NCI-H1694 (cell line): ENCODE data around the gene PLEKHA5.
"Not testable (repeated sequence)": the region's sequence is repeated elsewhere in the genome, so short reads cannot be mapped to it uniquely, and the experiment has no call there.

ENCODE experiments used
- DNase-seq: peaks from one replicate; lab custom pipeline; 2025; lab: John Stamatoyannopoulos, UW

PLEKHA5 gene, protein sequence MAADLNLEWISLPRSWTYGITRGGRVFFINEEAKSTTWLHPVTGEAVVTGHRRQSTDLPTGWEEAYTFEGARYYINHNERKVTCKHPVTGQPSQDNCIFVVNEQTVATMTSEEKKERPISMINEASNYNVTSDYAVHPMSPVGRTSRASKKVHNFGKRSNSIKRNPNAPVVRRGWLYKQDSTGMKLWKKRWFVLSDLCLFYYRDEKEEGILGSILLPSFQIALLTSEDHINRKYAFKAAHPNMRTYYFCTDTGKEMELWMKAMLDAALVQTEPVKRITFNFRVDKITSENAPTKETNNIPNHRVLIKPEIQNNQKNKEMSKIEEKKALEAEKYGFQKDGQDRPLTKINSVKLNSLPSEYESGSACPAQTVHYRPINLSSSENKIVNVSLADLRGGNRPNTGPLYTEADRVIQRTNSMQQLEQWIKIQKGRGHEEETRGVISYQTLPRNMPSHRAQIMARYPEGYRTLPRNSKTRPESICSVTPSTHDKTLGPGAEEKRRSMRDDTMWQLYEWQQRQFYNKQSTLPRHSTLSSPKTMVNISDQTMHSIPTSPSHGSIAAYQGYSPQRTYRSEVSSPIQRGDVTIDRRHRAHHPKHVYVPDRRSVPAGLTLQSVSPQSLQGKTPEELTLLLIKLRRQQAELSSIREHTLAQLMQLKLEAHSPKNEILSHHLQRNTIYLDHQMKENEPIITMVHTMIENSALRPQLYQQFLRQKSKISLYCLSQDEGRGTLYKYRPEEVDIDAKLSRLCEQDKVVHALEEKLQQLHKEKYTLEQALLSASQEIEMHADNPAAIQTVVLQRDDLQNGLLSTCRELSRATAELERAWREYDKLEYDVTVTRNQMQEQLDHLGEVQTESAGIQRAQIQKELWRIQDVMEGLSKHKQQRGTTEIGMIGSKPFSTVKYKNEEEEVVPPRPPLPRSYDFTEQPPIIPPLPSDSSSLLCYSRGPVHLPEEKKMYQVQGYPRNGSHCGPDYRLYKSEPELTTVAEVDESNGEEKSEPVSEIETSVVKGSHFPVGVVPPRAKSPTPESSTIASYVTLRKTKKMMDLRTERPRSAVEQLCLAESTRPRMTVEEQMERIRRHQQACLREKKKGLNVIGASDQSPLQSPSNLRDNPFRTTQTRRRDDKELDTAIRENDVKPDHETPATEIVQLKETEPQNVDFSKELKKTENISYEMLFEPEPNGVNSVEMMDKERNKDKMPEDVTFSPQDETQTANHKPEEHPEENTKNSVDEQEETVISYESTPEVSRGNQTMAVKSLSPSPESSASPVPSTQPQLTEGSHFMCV

DNA sequence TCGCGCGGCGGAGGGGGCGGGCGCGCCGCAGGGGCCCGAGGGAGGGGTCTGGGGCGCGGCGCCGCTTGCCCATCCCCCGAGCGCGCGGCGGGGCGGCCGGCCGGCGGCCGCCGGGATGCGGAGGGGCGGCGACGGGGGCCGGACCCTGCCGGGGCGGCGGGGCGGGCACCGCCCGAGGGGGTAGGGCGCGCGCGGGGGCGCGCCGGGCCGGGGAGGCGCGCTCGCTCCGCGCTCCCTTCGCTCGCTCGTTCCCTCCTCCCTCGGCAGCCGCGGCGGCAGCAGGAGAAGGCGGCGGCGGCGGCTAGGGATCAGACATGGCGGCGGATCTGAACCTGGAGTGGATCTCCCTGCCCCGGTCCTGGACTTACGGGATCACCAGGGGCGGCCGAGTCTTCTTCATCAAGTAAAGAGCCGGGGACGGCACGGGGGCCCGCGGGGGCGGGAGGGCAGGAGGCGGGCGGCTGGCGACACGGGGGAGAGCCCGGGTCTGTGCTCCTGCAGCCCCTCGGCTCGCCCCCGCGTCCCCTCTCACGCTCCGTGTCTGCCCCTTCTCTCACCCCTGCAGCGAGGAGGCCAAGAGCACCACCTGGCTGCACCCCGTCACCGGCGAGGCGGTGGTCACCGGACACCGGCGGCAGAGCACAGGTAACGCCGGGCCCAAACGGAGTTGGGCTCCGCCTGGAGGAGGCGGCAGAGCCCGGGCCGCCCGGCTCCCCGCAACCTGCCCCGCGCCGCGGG lies at the start of gene PLEKHA5:
Gene PLEKHA5 (plus strand): TSS at position 248 of the 738 bp plus-strand sequence. CDS start 67 bp downstream, at position 315.
- peak; percentile 52 for DNase-seq

DNA sequence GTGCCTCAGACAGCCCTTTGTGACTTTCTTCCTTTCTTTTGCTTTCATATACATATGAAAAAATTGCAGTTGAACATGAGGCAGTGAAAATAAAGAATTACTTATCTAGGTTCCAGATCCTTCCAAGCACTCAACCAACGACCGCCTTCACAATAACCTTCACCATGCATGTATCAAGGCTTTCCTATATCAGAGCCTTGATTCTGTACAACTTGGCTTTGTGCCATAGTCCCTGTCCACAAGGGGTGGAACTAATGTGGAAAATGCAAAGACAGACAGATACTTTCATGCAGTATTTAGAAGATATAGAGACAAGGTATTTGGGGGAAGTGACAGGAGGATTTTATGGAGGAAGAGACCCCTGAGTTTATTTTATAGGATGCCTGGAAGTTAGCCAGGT lies 48.6 kb upstream of the PLEKHA5 start:
- DNase-seq, result no peak

DNA sequence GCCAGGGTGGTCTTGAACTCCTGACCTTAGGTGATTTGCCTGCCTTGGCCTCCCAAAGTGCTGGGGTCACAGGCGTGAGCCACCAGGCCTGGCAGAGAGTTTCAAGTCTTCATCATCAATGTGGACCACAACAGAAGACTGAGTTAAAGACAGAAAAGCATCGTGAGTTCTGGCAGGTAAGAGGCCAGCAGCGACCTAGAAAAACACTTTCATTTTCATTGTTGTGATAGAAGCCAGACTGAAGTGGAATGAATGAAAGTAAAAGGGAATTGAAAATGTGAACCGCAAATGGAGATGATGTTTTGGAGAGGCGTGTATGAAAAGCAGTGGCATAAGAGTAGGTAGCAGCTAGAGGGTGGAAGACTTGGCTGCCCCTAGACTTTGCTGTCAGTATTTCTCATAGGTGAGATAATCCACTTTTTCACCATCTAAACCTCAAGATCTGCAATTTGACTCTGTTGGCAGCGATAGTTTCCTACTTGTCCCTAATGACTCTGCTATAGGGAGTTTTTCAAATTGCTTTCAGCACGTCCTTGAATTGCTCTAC lies 47.1 kb upstream of the PLEKHA5 start:
- DNase-seq, result no peak

DNA sequence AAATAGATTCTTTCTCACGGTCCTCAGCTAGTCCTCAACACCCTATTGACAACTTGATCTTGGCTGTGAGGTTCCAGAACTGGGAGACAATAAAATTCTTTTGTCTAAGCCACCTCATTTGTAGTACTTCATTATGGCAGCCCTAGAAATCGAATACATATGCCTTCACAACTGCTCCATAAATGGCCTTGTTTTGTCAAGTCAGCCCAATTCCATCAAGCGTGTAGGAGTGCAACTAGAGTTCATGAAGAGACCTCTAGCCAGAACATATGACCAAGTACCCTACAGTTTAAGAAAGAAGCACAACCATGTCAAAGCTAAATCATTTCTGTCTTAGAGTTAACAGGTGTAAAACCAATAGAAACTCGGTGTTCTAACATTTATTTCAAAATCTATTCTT lies 45.0 kb upstream of the PLEKHA5 start:
- DNase-seq, result no peak

DNA sequence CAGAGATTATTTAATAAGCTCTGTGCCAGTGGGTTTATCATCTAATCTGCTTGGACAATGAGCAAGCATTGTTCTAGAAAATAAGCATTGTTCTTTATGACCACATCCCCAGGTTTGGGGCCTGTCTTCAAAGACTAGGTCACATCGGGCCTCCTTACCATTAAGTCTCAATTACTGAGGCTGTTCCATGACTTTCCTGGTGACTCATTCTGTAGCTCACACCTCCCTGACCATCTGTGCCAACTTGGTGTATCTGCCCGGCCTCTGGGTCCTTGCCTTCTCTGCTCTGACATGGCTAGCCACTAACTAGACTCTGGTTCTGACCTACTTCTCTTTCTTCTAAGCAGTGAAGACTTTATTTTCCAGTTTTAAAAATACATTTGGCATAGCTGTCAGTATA lies 44.4 kb upstream of the PLEKHA5 start:
- DNase-seq, result no peak

DNA sequence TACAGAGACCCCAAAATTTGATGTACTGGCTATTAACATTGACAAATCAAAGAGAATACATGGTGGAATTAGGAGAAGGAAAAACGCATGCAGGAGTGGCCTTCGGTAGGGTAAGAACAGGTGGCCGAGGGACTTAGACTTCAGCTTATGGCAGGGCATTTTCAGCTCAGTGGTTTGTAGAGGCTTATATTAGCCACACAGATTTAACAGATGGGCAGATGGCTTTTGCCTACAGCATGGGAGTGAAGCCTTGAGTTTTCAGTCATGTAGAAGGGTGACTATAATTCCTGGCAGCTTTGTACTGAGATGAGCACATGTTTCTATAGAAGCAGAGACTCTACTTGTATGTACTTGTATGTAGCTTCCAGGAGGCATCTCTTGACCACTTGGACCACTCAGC lies 40.9 kb upstream of the PLEKHA5 start:
- peak; percentile 80 for DNase-seq

DNA sequence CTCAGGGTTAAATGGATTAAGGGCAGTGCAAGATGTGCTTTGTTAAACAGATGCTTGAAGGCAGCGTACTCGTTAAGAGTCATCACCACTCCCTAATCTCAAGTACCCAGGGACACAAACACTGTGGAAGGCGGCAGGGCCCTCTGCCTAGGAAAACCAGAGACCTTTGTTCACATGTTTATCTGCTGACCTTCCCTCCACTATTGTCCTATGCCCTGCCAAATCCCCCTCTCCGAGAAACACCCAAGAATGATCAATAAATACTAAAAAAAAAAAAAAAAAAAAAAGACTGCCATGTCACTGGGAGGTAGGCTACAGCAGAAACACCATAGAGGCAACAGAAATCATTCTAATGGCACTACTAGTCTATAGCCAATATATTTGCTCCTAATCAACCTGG lies 37.1 kb upstream of the PLEKHA5 start:
- not testable (repeated sequence) for DNase-seq

DNA sequence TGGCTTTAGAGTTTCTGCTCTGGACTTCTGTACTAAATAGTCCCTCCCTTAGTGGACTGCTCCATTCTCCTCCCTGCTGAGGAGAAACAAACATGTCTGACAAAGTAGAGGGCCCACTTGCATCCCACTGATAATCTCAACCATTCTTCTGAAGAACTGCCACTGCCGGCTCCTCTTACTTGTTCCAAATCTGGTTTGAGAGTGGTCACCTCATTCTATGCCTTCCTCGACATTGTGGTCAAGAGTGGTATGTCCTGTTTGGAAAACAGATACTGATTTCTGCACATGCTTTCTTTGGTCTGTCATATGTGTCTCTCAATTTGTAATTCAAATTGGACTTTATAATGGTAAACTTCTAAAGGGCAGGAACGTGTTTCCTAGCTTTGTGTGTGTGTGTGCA lies 36.3 kb upstream of the PLEKHA5 start:
- DNase-seq, result no peak

DNA sequence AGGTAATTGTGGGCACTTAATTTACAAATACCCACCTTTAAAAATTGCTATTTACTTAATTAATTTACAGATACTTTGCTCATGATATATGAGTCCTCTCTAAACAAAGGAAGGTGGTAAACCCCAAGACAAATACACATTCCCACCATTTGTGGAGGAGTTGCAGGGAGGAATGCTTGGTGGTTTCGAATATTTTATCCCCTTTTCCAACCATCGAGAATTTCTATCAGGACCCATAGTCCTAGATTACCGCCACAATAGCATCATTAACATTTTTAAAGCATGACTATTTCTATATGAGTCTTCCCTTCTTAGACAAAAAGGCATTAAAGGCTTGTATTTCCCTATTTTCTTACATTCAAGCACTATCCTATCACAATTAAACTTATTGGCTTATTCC lies 34.2 kb upstream of the PLEKHA5 start:
- DNase-seq, result no peak

DNA sequence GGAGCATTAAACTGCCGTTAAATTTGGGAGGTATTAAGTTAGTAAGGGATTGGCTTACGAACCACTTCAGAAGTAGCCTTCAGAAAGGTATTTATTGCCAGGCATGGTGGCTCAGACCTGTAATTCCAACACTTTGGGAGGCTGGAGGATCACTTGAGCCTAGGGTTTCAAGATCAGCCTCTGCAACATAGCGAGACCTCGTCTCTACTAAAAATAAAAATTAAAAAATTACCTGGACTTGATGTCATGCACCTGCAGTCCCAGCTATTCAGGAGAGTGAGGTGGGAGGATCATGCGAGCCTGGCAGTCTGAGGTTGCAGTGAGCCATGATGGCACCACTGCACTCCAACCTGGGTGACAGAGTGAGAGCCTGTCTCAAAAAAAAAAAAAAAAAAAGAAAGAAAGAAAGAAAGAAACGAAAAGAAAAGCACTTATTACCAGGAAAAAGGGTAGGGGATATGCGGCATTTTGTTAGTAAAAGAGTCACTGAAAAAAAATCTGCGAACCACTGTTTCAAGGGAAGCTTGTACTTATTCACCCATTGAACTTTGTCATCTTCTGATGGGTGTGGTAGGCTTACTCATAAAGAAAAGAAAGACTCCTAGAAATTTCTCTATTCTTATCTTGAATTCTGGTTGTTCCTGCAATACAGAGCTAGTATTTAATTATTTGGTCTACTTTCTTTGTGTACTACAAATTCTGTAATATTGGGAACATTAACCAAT lies 33.6 kb upstream of the PLEKHA5 start:
- no peak for DNase-seq

DNA sequence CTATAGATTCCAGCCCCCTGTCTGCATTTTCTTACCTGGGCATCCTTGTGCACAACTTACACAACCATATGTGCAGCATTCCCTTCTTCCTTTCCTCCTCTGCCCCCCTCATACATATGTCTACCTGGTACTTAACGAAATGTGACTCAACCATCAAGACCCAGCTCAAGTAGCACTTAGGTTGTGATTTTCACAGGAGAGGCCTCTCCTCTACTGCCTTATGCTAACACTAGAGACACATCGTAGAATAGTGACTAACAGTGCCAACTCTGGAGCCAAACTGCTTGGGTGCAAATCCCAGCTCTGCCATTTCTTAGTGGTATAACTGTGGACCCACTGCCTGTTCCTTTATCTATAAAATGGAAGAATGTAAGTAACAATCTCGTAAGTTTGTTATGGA lies 24.1 kb upstream of the PLEKHA5 start:
- DNase-seq, result no peak

DNA sequence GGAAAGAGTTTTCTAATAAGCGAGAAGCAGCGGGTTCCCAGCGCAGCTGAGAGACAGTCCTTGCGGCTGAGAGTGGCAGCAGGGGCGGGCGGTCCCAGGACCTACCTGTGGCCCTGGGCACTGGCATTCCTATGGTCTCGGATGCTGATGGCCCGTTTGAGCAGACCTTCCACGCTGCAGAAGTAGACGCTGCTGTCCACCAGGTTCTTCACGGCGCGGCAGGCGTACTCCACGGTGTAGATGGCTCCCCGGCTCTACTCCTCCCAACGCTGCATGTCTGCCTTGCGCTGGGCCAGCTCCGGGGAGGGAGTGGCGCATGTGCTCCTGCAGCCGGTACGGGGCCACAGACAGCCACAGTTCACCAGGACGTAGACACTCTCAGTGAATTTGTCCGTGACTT lies 21.8 kb upstream of the PLEKHA5 start:
- DNase-seq, result no peak

DNA sequence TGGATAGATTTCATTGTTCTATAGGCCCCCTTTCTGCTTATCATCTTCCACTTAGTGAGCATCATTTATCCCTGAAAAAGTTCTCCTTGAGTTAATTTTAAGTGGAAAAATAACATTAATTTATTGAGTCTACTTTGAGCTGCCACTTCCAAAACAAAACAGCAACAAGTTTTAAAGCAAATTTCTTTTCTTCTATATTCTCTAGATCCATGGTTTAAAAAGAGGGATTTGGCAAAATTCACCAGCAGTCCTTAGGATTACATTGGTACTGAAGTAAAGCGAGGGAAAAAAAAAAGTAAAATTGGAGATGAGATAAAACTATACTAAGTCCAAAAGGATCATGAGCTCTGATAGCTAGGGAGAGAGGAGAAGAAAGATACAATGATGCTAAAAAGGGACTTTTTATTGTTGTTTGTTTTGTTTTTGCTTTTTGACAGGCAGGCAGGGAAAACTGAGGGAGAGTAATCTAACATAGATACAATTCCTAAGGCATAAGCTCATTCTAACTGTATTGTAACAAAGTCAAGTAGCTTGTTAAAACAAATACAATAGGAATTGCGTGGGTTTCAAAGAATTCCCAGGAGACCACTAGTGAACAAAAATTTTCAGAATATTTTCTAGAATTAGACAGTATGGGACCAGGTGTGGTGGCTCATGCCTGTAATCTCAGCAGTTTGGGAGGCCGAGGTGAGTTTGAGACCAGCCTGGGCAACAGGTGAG lies 19.2 kb upstream of the PLEKHA5 start:
- no peak for DNase-seq

DNA sequence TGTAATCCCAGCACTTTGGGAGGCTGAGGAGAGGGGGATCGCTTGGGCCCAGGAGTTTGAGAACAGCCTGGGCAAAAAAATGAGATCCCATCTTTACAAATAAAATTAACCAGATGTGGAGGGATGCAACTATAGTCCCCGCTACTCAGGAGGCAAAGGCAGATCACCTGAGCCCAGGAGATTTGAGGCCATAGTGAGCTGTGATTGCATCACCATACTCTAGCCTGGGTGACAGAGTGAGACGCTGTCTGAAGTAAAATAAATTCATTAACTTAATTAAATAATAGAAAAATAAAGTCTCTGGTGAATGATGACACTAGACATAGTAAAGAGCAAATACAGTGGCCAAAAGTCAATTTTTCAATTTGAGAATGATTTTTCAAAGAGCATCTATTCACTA lies 16.1 kb upstream of the PLEKHA5 start:
- DNase-seq, result no peak

DNA sequence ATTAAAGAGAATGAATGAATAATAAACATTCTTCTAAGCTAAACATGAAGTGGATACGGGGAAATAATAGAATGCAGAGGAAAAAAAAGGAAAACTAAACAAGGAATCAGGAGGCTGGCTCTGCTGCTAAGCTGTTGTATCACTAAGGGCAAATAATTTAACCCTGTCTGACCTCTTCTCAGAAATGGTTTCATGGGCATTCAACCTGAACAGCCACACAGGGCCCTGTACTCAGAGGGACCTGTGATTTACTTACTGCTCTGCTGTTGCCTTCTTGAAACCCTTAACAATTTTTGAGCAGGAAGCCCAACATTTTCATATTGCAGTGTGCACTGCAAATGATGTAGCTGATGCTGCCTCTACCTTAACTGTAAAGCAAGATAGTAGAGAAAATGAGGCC lies 14.2 kb upstream of the PLEKHA5 start:
- no peak for DNase-seq

DNA sequence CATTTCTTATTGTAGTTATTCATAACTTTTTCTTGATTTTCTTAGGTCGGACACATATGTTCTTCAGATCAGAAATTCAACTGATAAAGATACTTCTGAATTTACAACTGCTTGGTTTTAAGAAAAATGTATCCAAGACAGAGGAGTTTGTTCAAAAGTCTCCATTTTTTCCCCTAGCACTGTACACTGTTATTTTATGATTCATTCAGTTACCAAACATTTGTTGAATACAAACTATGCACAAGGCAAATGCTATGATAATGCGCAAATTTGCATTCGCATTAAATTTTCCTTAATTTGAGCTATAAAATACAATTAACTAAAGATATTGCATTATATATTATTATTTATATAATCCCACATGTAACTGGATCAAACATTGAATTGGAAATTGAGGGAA lies 10.1 kb upstream of the PLEKHA5 start:
- DNase-seq, result no peak

DNA sequence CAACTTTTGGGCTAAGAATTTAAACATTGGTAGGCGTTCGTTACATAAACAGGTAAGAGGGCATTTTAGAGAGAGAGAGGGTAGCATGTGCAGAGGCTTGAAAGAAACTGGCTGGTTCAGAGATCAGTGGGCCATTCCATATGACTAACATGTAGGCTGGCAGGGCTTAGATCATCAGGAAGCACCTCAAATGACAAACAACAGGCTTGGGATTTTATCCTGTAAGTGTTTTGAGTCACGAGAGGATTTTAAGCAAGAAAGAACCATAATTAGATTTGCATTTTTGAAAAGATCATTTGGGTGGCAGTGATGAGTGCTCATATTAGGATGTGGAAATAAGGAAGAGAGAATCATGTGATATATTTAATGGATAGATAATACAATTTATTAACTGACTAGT lies 8.7 kb upstream of the PLEKHA5 start:
- no peak for DNase-seq

DNA sequence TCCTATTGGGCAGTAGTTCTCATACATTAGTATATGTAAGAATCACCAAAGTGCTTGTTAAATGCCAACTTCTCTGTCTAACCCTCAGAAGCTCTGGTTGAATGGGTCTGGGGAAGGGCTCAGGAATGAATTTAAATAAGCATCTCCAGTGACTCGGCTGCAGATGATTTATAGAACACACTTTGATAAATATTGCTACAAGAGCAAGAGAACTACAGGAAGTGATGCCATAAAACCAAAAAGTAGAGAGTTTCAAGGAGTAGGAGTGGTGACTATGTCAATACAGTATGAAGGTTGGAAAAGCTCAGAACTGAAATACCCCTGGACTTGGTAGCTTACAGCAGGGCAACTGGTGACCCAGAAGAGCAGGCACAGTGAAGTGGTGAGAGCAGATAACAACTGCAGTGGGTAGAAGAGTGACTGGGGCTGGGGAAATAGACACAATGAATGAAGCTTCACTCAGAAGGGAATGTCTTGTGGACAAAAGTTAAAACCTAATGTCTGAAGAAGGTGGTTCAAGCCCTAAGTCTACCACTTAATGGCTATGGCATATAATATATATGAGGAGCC lies 8.0 kb upstream of the PLEKHA5 start:
- DNase-seq, result no peak

DNA sequence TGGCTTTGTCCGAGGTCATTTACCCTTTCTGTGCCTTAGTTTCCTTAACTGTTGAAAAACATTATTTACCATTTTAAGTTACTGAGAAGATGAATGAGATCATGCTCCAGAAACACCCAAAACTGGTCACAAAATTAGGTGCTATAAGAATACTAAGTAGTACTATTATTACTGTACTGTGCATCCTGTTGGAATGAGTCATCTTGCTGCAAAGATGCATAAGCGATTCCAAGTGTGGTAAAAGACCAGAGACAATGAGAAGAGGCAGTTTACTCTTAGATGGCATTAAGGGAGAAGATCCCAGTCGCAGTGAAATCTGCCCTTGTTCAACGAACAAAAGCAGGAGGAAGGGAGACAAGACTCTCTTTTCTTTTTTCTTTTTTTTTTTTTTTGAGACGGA lies 4.2 kb upstream of the PLEKHA5 start:
- DNase-seq, result no peak

DNA sequence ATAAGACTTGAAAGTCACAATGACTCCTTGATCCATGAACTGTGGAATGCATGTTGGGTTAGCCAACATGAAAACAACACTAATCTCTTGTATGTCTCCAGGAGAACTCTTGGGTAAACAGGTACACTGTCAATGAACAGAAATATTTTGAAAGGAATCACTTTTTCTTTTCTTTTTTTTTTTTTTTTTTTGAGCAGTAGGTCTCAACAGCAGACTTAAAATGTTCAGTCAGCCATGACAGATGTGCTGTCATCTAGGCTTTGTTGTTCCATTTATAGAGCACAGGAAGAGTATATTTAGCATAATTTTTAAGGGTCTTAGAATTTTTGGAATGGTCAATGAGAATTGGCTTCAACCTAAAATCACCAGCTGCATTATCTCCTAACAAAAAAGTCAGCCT lies 2.3 kb upstream of the PLEKHA5 start:
- no peak for DNase-seq
